Hematopoietic multipotent progenitor cell treated with erythropoietin and hydrocortisone succinate and interleukin-3 and kit ligand, for 15 days (in vitro differentiated cells): ENCODE results near the gene SIKE1.
"Not testable (repeated sequence)": the region's sequence is repeated elsewhere in the genome, so short reads cannot be mapped to it uniquely, and the experiment has no call there.

ENCODE experiments used
- DNase-seq: peaks from one replicate; pipeline ENCODE4 v3.0.0-alpha.2; 2015; ENCODE audit warnings: low spot score

Gene SIKE1

GRCh38 chr1:114780344-114781226, at the start of gene SIKE1:
Gene SIKE1, minus strand, starts transcription at chr1:114780685. Its CDS starts 78 bp downstream, at chr1:114780607.
- DNase-seq, result peak; percentile 90

- not testable (repeated sequence) for DNase-seq
These were observed 49.6 kb upstream of the SIKE1 start for GRCh38 chr1:114830075-114830474.

GRCh38 chr1:114828251-114828650, 47.8 kb upstream of the SIKE1 start:
- DNase-seq, result no peak

GRCh38 chr1:114821978-114822377, 41.5 kb upstream of the SIKE1 start:
- DNase-seq, result no peak

GRCh38 chr1:114820392-114820791, 39.9 kb upstream of the SIKE1 start:
- no peak for DNase-seq

GRCh38 chr1:114819869-114820268, 39.4 kb upstream of the SIKE1 start:
- no peak for DNase-seq

GRCh38 chr1:114804449-114804848, 24.0 kb upstream of the SIKE1 start:
- DNase-seq, result not testable (repeated sequence)

- no peak for DNase-seq
These were observed 22.5 kb upstream of the SIKE1 start for GRCh38 chr1:114803001-114803400.

- DNase-seq, result no peak
These were observed 13.6 kb upstream of the SIKE1 start for GRCh38 chr1:114794038-114794437.

- not testable (repeated sequence) for DNase-seq
These were observed 10.1 kb upstream of the SIKE1 start for GRCh38 chr1:114790581-114790980.

GRCh38 chr1:114786440-114786839, 6.0 kb upstream of the SIKE1 start:
- DNase-seq, result not testable (repeated sequence)

GRCh38 chr1:114782476-114782875, 2.0 kb upstream of the SIKE1 start:
- DNase-seq, result no peak

- DNase-seq, result no peak
These were observed 763 bp downstream of the SIKE1 start for GRCh38 chr1:114779722-114780121.

GRCh38 chr1:114776726-114777125, 3.8 kb downstream of the SIKE1 start:
- not testable (repeated sequence) for DNase-seq

- no peak for DNase-seq
These were observed 8.5 kb downstream of the SIKE1 start for GRCh38 chr1:114771992-114772391.

- no peak for DNase-seq
These were observed 9.5 kb downstream of the SIKE1 start for GRCh38 chr1:114770989-114771388.

- DNase-seq, result no peak
These were observed 15.8 kb downstream of the SIKE1 start for GRCh38 chr1:114764689-114765088.

GRCh38 chr1:114758256-114758832, 22.1 kb downstream of the SIKE1 start:
- no peak for DNase-seq

GRCh38 chr1:114757455-114758255, 22.8 kb downstream of the SIKE1 start, which contains the start of gene CSDE1:
Gene CSDE1, minus strand, starts transcription at chr1:114757984. Its CDS starts 18,094 bp downstream, at chr1:114739890.
- peak; percentile 99 for DNase-seq

GRCh38 chr1:114756949-114757454, 23.5 kb downstream of the SIKE1 start:
- DNase-seq, result peak; percentile 26

GRCh38 chr1:114756009-114756892, 24.2 kb downstream of the SIKE1 start:
- DNase-seq, result no peak
